ENCODE measurements around the gene PWP2.
"Not testable (repeated sequence)": the region's sequence is repeated elsewhere in the genome, so short reads cannot be mapped to it uniquely, and the experiment has no call there.

PWP2 gene

GRCh38 chr21:44167527-44167926 lies 60.3 kb downstream of the PWP2 start:
- not testable (repeated sequence) for DNase-seq

GRCh38 chr21:44170326-44170725 lies 63.1 kb downstream of the PWP2 start:
- not testable (repeated sequence) for DNase-seq

DNA sequence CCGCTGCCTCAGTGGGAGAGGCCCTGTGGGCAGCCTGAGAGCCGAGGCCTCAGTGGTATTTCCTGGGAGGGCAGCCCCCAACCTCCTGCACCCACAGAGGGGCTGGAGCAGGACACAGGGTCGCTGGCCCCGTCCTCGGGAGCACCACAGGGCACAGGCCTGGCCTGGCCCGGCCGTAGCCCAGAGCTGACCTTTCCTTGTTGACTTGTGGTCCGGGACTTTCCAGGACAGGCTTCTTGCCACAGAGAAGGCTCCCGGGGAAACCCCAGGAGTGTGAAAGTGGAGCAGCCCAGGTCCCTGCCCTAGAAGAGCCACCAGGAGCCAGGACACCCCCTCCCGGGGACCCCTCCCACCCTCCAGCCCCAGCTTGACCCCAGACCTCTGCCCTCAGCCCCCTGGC lies 63.7 kb downstream of the PWP2 start:
- DNase-seq: not testable (repeated sequence)

- DNase-seq: not testable (repeated sequence)
Measured at GRCh38 chr21:44171962-44172572, 64.9 kb downstream of the PWP2 start.

DNA sequence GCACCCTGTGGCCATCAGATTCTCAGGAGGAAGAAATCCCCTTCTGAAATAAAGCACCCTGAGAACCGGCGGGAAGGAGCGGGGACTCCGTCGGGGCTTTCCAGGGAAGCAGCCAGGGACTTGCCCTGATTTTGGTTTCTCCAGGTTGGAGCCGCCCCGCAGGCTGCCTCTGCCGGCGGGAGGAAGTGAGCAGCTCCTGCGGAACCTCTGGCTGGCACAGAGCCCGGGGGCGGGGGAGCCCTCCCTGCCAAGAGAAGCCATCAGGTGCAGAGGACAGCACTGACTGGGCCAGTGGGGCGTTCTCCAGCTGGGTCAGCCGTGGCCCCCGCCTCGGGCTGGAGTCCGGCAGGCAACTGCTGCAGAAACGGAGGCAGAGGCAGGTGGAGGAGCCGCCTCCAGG lies 65.5 kb downstream of the PWP2 start:
- DNase-seq: not testable (repeated sequence)

DNA sequence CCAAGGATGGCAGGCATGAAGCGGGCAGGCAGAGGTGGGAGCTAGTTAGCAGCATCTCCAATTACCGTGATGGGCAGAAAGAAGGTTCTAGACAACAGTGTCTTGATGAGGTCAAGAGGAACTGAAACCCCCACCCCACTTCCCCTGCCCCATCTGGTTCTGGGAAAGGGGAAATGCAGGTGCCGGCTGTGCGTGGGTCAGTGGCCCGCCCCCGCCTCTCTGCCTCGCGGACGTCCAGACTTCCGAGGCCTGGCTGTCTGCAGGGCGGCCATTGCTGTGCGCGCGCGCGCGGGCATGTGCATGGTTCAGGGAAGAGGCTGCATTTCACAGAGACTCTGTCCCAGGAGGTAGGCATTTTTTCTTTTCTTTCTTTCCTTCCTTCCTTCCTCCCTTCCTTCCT lies 68.0 kb downstream of the PWP2 start:
- DNase-seq: not testable (repeated sequence)

DNA sequence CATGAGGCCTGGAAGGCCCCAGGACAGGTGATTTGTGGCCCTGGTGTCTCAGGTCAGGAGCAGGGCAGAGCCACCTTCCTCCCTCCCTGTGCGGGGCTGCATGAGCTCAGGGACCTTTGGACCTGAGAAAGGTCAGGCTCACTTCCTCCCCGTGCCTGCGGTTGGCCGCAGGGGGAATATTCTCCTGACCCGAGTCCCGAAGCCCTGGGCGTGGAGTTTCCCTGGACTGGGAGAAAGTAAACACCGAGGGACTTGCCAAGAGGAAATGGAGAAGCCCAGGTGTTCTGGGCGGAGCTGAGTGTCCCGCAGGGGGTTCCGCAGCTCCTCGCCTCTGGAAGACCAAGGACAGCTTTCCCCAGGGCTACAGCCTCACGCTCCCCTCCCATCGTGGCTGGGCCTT lies 68.9 kb downstream of the PWP2 start:
- not testable (repeated sequence) for DNase-seq

Data from cortex of kidney (tissue), 1 donor.